Activated naive CD4-positive, alpha-beta T cell treated with anti-CD3 and anti-CD28 coated beads for 36 hours (primary cell): ENCODE data around the gene IFT88. TPM values are rescaled to one million over a fixed set of nuclear protein-coding genes. Genes with fewer than 3 reads are reported as not detected.

Experiments
- CTCF ChIA-PET: fragments of 350-600 bp; sonication (Branson Sonifier 250); formaldehyde crosslinking; loops from one replicate; lab custom pipeline; 2021; ENCODE audit warnings: antibody characterized with exemption; lab: Charles Lee
- DNase-seq: peaks from one replicate; pipeline ENCODE4 v3.0.0-alpha.2; 2020
- H3K27ac Mint-ChIP-seq: one replicate; pipeline ENCODE4 v1.8.0; 2021; ENCODE audit warnings: mild to moderate bottlenecking, mixed read lengths
- H3K27me3 Mint-ChIP-seq: one replicate; pipeline ENCODE4 v1.8.0; 2021; ENCODE audit warnings: low read depth, mixed read lengths
- H3K36me3 Mint-ChIP-seq: one replicate; pipeline ENCODE4 v1.8.0; 2021; ENCODE audit warnings: low read depth, mixed read lengths
- H3K4me1 Mint-ChIP-seq: one replicate; pipeline ENCODE4 v1.8.0; 2021; ENCODE audit warnings: low read depth, mixed read lengths
- H3K4me3 Mint-ChIP-seq: one replicate; pipeline ENCODE4 v1.8.0; 2021; ENCODE audit warnings: mild to moderate bottlenecking, moderate library complexity, mixed read lengths
- H3K9me3 Mint-ChIP-seq: one replicate; pipeline ENCODE4 v1.8.0; 2021; ENCODE audit warnings: mixed read lengths
- intact Hi-C: fragments of 100-400 bp; cut with micrococcal nuclease; formaldehyde crosslinking; loops from one replicate; pipeline ENCODE4 v1.15.1; 2023
- total RNA-seq, 2 experiments: library from RNA; stranded (reverse); gene quantifications; one replicate each; pipeline ENCODE4 v1.2.3, GENCODE V29; 2021

The IFT88 gene
- total RNA-seq, 2 experiments from 2014 or later: 2.7 TPM

GRCh38 chr13:20721454-20722357 is 154.7 kb downstream of the IFT88 start:
- Mint-ChIP-seq H3K27ac (no peak overlapping the region), H3K4me1 (peaks cover 3% of the 10 kb centered on the region), H3K9me3 (no peaks in the 10 kb centered on the region), H3K27me3 (peaks cover 17% of the 10 kb centered on the region), H3K36me3 (no peaks in the 10 kb centered on the region), H3K4me3 (peak overlapping the region; percentile 24)
- peak; percentile 27 for DNase-seq
- intact Hi-C loops: no loop called here
- CTCF ChIA-PET: interaction anchor here (0.7 to 2.2 kb wide), 5 partner anchors 10 to 227 kb away, joined by 3 to 5 read pairs (median 3); no protein-coding TSS in a partner anchor

GRCh38 chr13:20727856-20728255 is 160.9 kb downstream of the IFT88 start:
- no peak for DNase-seq
- intact Hi-C loops: no loop called here
- no peaks in the 10 kb centered on the region for H3K9me3 Mint-ChIP-seq
- no peaks in the 10 kb centered on the region for H3K4me1 Mint-ChIP-seq
- peaks cover 22% of the 10 kb centered on the region for H3K36me3 Mint-ChIP-seq
- CTCF ChIA-PET: interaction anchor here (1.5 kb wide), 1 partner anchor 16 kb away, joined by 3 read pairs; no protein-coding TSS in a partner anchor
- peaks cover 2% of the 10 kb centered on the region for H3K27me3 Mint-ChIP-seq
- no peak overlapping the region for H3K4me3 Mint-ChIP-seq
- no peak overlapping the region for H3K27ac Mint-ChIP-seq

GRCh38 chr13:20728579-20729311 is 161.8 kb downstream of the IFT88 start:
- Mint-ChIP-seq H3K27me3 (no peaks in the 10 kb centered on the region), H3K9me3 (no peaks in the 10 kb centered on the region), H3K36me3 (peaks cover 22% of the 10 kb centered on the region), H3K27ac (no peak overlapping the region), H3K4me1 (no peaks in the 10 kb centered on the region), H3K4me3 (no peak overlapping the region)
- no peak for DNase-seq
- intact Hi-C loops: no loop called here
- CTCF ChIA-PET: interaction anchor here (0.6 to 1.5 kb wide), 2 partner anchors 13 to 17 kb away, joined by 3 read pairs; no protein-coding TSS in a partner anchor

GRCh38 chr13:20729633-20730585 is 163.0 kb downstream of the IFT88 start:
- H3K27ac Mint-ChIP-seq: no peak overlapping the region
- no peaks in the 10 kb centered on the region for H3K4me1 Mint-ChIP-seq
- H3K27me3 Mint-ChIP-seq: no peaks in the 10 kb centered on the region

GRCh38 chr13:20738616-20739015 is 171.7 kb downstream of the IFT88 start:
- Mint-ChIP-seq H3K4me1 (no peaks in the 10 kb centered on the region), H3K27ac (no peak overlapping the region), H3K27me3 (no peaks in the 10 kb centered on the region), H3K36me3 (peaks cover 19% of the 10 kb centered on the region), H3K4me3 (no peak overlapping the region), H3K9me3 (peaks cover 5% of the 10 kb centered on the region)
- CTCF ChIA-PET: no interaction called here
- no peak for DNase-seq
- intact Hi-C loops: no loop called here

More at GRCh38 chr13:20729633-20730585, 163.0 kb downstream of the IFT88 start:
- H3K36me3 Mint-ChIP-seq: peaks cover 22% of the 10 kb centered on the region
- intact Hi-C loops: no loop called here
- CTCF ChIA-PET: interaction anchor here (0.6 kb wide), 1 partner anchor 230 kb away, joined by 3 read pairs; no protein-coding TSS in a partner anchor
- no peak overlapping the region for H3K4me3 Mint-ChIP-seq
- H3K9me3 Mint-ChIP-seq: no peaks in the 10 kb centered on the region
- DNase-seq: no peak

- CTCF ChIA-PET: no interaction called here
- DNase-seq: no peak
- intact Hi-C loops: no loop called here
- Mint-ChIP-seq H3K27ac (no peak overlapping the region), H3K4me1 (no peaks in the 10 kb centered on the region), H3K9me3 (peaks cover 14% of the 10 kb centered on the region), H3K27me3 (no peaks in the 10 kb centered on the region), H3K36me3 (peaks cover 23% of the 10 kb centered on the region), H3K4me3 (no peak overlapping the region)
Observed at GRCh38 chr13:20740021-20740420, 173.1 kb downstream of the IFT88 start.

Other genes starting within 250 kb of the IFT88 start
- 1 to 10 TPM; 8.9 to 9.3 TPM for gene CRYL1, start 41.3 kb upstream of the IFT88 start, total RNA-seq
- under 1 TPM in 1 of 2 experiments, not detected in 1; 0.20 TPM for gene IL17D, start 136.5 kb downstream of the IFT88 start, total RNA-seq
- gene EEF1AKMT1, start 206.8 kb downstream of the IFT88 start, total RNA-seq: 10 to 100 TPM; 15.1 to 16.5 TPM